HG03571 (cell line): ENCODE results near the gene NRL.
"Not testable (repeated sequence)": the region's sequence is repeated elsewhere in the genome, so short reads cannot be mapped to it uniquely, and the experiment has no call there.

Experiments
- ATAC-seq: cut with Tn5 transposase; IDR thresholded peaks from one replicate; pipeline ENCODE4 v1.9.1; 2021; ENCODE audit not compliant: unreplicated experiment

The NRL gene

DNA sequence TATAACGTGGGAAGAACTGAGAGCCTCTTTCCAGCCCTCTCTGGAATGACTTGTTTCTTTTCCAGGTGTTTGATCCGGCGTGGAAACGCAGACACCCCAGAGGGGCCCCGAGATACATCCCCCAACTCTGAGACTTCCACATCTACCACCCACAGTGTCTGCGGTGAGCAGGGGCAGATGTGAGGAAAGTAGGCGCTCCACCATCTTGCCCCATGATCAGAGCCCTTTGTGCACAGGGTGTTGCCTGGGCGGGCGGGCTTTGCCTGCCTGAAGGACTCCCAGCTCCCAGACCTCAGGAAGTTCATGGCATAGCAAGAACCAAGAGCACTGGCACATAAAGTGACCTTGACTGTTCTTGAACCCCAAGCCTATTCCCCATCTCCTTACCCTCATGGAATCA is 60.1 kb downstream of the NRL start:
- no peak for ATAC-seq

DNA sequence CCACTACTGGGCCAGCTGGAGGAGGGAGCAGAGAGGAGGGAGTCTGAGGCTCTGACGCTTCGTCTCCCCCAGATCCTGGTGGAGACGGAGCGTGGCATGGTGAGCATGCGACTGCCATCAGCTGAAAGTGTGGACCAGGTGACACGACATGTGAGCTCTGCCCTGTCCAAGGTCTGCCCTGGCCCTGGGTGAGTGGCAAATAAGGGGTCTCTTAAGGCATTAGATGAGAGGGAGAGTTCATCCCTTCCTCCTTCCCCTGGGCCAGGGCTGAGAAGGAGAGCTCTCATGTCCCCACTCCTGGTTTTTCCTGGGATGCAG is 60.5 kb downstream of the NRL start:
- no peak for ATAC-seq

DNA sequence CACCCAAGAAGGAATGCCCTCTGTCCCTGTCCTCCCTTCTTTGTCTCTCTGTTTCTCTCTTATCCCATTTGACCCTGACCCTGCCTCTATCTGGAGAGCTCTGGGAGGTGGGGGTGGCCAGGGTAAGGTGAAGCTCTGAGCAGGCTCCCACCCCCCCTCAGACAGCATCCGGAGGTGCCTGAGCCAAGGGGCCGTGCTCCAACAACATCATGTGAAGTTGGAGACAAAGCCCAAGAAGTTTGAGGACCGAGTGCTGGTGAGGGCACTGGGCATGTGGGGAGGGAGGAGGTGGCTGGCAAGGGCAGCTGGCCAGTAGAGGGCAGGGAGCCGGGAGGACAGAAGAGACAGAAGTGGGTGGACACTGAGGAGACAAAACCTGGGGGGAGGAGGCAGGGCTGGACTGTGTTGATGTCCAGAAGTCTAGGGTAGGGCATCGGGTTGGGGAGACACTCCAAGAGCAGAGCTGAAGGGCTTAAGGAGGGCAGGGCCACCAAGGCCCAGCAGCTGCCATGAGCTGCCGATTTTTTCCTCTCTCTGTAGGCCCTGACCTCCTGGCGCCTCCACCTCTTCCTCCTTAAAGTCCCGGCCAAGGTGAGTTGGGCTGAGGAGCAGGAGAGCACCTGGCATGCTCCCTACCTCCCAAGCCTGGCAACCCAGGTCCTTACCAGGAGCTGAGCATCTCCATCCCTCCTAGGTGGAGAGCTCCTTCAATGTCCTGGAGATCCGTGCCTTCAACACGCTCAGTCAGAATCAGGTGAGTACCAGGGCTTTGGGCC is 61.0 kb downstream of the NRL start:
- ATAC-seq, result no peak

DNA sequence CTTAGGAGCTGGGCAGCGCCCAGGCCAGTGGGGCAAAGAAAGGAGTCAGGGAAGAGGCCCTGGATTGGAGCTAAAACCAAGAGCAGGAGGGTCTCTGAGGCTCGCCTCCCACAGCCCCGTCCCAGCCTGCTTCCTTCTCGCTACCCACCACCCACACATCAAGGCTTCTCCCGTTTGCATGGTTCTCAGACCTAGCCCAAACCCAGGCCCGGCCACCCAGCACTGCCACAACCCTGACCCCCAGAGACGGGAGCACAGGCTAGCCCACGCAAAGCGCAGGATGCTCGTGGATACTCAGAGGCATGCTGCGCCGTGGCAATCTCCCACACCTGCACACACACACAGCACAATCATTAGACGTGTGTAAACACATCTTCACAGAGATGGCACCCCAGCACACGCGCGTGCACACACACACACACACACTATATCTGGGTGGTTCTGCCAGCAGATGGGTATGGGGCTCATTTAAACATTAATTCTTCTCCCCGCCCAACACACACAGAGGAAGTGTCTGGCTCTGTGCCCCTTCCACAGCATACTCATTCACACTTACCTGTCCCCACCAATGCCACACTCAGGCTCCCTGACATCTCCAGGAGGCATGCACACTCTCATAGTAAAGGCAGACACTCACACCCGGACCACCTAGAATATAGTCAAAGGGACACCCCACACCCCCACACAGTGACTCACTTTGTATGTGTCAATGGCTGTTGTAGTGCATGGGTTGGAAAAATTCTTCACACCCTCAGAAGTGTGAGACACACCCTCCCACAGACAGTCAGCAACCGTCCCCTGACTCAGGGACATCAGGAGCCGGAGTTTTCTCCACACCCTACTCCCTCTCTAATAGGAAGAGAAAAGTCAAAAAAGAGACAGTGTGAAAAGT is 61.8 kb downstream of the NRL start:
- ATAC-seq, result no peak

DNA sequence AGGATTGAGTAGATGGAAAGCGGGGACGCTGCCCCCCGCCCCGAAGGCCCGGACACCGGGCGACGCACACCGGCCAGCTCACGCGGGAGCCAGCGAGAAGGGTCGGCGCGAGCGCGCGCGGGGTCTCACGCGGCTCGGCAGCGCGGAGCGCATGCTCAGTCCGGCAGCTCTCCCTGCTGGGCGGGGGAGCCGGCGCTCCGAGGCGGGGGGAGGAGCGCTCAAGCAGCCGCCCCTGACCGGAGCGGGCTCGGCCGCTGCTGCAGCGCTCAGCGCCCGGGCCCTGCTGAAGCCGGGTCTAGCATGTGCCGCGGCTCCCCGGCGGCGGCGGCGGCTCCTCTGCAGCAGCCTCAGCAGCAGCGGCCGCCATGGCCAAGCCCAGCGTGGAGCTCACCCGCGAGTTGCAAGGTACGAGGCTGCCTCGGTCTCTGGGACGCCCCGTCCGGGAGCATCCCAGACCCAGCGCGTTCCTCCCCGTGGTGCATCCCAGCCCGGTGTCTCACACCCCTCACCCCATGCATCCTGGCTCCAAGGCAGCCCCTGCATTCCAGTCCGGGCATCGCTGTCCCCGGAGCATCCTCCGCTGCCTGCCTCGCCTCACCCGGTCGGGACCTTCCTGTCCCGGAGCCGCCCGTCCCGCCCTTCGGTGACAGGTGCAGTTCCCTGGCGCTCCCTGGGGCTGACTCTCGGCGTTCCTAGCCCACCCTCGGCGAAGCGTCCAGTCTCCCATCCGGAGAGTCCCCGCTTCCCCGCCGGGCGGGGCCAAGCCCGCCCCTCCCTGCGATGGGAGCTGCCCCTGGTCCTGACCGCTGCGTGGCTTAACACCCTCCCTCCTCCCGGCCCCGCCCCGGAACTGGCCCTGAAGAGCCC is 62.7 kb downstream of the NRL start, which contains the start of gene CARMIL3:
TSS of gene CARMIL3 (plus strand) at position 221 of the 867 bp plus-strand sequence. CDS start at position 366, 145 bp downstream.
- ATAC-seq, result peak; percentile 67

DNA sequence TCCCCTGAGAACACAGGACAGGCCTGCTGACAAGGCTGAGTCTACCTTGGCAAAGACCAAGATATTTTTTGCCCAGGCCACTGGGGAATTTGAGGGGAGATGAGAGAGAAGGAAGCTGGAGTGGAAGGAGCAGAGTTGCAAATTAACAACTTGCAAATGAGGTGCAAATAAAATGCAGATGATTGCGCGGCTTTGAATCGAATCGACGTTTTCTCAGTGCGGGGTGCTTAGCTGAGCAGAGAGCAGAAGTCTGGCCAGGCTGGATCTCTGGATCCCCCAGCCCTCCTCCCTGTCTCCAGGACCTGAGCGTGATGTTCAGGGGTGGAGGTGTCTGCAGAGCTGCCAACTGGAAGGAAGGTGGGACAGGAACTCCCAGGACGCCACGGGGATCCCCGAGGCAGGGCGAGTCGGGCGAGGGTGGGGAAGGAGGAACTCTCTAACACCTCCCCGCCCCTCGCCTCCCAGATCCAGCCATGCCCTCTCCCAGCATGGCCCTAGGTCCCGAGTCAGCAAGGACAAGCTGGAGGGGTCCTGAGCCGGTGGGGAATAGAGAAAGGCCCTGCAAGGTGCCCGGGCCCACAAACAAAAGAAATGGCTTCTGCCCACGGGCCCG is 63.5 kb downstream of the NRL start:
- no peak for ATAC-seq

DNA sequence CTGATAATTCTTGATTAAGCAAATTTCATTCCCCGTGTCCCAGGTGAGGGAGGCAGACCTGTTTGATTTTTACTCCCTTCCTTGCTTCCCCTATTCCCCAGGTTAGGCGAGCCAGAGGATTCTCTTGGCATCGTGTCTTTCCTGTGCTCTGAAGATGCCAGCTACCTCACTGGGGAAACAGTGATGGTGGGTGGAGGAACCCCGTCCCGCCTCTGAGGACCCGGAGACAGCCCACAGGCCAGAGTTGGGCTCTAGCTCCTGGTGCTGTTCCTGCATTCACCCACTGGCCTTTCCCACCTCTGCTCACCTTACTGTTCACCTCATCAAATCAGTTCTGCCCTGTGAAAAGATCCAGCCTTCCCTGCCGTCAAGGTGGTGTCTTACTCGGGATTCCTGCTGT is 64.0 kb downstream of the NRL start:
- ATAC-seq, result not testable (repeated sequence)

DNA sequence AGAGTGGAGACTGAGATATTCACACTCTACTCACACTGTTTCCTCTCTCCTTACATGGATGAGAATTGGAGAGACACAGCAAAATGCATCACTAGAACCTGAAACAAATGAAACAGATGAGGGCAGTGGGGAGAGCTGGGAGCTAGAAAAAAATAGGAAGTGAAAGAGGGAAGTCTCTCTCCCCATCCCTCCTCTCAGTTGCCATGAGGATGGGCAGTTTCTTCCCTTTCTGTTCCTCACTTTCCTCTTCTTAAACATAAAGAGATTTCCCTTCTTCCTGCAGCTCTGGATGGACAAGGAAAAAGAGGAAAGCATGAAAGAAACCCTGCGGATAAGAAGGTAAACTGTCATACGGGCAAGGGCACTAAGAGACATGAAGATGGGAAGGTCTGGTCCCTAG is 65.7 kb downstream of the NRL start:
- ATAC-seq, result not testable (repeated sequence)

DNA sequence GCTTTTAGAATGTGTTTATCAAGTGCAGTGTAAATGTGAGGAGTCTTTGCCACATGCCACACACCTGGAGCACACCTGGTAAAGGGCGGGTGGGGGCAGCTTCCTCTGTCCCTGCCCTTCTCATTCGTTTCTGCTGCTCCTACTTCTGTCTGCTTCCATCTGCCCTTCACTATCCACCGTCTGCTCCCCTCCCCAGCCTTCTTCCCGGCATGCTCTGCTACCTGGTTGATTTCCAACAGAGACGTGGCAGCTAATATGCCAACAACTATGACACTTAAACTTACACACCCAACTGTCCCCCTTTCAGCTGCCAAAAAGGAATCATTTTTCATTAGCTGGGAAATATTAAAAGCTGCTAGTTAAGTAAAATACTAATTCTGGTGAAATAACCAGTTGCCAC is 72.0 kb downstream of the NRL start:
- ATAC-seq, result no peak

DNA sequence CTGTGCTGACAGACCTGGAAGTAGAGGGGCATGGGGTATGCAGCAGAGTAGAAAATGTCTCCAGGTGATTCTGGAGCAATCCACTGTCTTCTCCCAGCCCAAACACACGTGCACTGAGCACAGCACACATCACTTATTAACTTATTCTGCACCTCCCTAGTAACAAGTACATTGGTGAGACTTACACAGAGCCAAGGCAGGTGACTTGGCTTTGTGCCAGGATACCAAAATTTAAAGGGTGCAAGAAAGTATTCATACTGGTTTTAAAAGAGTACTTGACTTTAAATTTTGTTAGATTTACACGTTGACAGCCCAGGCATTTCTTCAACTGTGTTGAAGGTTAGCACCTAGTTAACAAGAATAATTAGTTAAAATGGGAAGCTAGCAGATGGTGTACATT is 74.1 kb downstream of the NRL start:
- ATAC-seq, result no peak

DNA sequence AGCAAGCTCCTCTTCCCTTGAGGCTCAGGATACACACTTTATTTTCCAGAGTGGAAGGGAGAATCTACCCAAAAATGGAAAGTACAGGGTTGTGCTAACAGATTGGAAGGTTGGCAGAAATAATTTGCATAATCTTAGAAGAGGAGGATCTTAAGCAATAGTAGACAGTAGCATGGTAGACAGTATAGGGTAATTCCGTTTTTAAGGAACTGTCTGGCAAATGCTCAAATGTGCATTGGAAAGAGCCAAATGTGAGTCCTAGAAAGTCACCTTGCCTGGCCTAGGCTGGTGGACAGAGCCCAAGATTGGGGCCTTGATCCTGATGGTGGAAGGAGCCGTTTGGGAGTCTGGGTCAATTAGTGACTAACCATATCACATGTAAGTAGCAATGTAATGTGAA is 76.1 kb downstream of the NRL start:
- ATAC-seq, result no peak

DNA sequence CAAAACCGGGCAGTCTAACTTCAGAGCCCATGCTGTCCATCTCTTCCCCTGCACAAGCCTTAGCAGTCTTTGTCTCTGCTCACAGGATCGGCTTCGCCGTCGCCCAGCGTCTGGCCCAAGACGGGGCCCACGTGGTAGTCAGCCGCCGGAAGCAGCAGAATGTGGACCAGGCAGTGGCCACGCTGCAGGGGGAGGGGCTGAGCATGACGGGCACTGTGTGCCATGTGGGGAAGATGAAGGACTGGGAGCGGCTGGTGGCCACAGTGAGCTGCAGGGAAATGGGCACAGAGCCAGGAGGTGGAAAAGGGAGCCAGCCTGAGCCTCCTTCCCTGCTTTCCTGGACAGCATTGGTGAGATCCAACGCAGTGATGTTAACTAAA is 77.1 kb downstream of the NRL start:
- ATAC-seq, result no peak

DNA sequence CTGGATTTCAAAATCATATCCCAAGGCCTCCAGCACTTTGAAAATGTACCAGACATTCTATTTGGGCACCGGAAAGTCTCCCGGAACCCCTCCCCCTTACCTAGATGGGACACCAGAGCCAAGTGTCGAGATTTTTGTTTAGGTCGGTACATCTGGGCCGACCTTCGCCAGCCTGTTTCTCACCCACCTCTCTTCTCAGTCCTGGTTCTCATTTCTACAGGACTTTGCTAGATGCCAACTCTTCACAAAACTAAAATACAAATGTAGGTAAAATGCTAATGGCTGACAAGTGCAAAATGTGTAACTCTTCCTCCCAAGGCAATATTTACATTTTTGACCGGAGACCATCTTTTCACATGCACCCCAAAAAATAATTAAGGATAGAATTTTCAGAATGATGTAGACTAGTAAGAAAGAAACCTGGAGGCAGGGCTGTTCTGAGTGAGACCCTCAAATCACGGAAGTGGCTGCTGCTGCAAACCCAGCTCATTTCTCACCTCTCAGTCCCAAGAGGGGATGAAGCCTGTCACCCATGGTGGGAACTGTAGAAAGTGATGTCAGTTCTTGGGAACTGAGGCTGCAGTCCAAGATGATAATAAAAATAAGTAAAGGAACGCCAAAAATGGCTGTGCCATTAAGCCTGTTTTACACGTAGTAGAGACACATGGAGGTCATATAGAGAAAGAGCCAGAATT is 77.6 kb downstream of the NRL start:
- not testable (repeated sequence) for ATAC-seq

DNA sequence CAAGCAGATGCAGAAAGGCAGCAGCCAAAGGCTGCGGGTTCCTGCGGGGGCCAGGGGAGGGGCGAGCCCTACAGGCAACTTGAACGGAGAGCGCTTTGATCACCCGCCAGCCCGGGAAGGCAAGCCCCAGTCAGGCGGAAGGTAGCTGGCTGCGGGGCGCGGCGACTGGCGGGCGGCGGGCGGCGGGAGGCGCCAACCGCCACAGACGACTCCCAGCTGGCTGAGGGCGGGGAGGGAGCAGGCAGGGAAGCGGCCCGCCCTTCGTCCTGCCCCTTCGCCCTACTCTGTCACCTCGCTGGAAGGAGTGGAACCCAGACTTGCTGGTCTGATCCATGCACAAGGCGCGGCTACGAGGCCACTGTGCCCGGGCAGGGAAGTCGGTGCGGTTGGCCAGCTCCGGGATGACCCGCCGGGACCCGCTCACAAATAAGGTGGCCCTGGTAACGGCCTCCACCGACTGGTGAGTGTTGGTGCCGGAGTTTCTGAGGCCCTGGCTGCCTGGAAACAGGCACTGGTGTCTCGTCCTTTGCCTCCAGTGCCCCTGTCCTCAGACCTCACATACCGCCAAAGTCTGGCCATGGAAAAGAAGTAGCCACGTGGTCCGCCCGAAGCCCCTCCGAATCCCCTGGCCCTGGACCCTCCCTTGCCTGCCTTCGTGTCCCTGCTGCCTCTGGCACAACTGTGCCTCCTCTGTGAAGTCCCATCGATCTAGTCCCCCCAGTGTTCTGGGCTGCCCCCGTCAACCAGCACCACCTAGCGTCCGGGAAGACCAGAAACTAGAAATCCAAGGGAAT is 78.4 kb downstream of the NRL start:
- ATAC-seq, result peak; percentile 54

DNA sequence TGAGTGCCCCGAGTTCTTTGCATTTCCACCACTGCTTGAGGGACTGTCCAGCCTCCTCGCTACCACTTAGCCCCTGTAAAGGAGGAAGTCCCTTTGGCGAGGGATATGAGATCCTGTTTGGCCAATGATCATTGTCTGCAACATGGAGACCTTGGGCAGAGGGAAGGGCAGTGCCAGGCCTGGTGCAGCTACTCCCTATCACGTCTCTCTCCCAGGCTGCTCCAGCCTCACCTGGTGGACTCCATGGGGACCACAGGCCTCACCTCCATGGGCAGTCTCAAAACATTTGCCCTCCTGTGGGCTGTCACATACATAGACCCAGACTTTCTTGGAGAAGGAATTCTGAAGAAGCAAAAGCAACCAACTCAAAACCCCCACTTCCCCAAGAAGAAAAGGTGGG is 79.0 kb downstream of the NRL start:
- ATAC-seq, result not testable (repeated sequence)

DNA sequence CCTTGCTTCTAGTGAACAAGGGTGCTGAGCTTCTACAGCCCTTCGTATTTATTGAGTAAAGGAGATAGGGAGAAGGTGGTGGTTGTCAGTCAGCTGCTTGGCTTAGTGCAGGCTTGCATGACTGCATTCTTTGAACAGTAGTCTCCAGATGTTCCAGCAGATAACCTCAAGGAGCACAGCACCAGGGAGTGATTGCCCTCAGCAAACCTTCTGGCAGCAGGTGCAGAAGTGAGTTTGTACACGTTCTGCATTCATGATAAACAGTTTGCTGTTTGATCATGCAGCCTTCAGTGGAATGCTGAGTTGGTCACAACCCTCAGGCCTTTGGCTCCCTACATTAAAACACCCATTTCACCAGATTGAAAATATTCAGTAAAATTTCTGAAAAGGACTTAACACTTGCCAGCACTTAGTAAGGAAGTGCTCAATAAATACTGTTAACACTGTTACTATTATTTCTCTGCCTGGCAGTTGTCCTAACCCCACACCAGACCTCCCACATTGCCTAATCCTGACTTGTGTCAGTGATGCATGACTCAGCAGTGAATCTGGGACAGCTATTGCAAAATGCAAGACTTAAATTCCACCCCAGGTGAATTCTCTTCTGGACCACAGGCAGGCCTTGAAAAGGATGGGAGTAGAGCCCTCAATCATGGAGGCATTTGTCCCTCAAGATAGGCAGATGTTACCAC is 81.9 kb downstream of the NRL start:
- ATAC-seq, result no peak

DNA sequence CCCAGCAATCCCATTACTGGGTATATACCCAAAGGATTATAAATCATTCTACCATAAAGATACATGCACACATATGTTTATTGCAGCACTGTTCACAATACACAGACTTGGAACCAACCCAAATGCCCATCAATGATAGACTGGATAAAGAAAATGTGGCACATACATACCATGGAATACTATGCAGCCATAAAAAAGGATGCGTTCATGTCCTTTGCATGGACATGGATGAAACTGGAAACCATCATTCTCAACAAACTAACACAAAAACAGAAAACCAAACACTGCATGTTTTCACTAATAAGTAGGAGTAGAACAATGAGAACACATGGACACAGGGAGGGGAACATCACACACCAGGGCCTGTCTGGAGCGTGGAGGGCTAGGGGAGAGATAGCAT is 83.4 kb downstream of the NRL start:
- ATAC-seq, result not testable (repeated sequence)

DNA sequence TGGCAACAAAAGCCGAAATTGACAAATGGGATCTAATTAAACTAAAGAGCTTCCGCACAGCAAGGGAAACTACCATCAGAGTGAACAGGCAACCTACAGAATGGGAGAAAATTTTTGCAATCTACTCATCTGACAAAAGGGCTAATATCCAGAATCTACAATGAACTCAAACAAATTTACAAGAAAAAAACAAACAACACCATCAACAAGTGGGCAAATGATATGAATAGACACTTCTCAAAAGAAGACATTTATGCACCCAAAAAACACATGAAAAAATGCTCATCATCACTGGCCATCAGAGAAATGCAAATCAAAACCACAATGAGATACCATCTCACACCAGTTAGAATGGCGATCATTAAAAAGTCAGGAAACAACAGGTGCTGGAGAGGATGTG is 85.1 kb downstream of the NRL start:
- not testable (repeated sequence) for ATAC-seq
